HG02852 (cell line): ENCODE data around the gene PAOX.

Experiments
- ATAC-seq: cut with Tn5 transposase; IDR thresholded peaks from one replicate; pipeline ENCODE4 v1.9.1; 2021; ENCODE audit warnings: mild to moderate bottlenecking, moderate library complexity; ENCODE audit not compliant: unreplicated experiment

The PAOX gene

GRCh38 chr10:133379152-133379800, at the start of gene PAOX:
Gene PAOX, plus strand, starts transcription at chr10:133379262. Its CDS starts 55 bp downstream, at chr10:133379317.
- ATAC-seq = peak; percentile 58

DNA sequence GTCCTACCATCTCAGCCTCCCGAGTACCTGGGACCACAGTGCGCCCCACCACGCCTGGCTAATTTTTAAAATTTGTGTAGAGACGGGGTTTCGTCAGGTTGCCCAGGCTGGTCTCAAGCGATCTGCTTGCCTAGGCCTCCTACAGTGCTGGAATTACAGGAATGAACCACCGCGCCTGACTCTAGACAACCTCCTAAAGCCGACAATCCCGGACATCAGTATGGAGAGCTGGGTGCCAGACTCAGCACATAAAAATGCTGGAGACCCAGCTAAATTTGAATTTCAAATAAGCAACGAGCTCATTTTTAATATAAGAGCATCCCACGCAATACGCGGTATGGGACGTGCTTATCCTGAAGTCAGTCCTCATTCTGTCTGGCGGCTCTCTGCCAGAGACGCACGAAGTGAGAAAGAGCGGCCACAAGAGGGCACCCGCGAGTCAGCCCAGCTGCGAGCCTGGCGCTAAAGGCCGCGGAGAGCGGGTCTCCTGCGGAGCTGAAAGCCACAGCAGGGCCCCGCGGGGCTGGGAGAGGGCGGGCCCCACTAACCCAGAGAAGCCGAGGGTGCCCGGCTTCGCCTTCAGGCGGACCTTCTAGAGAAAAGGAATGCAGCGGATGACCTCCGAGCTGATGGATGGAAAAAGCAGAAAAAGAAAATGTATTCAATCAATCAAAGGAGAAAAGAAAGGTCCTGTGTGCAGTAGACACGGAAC, 49.4 kb upstream of the PAOX start:
- ATAC-seq = peak; percentile 81

DNA sequence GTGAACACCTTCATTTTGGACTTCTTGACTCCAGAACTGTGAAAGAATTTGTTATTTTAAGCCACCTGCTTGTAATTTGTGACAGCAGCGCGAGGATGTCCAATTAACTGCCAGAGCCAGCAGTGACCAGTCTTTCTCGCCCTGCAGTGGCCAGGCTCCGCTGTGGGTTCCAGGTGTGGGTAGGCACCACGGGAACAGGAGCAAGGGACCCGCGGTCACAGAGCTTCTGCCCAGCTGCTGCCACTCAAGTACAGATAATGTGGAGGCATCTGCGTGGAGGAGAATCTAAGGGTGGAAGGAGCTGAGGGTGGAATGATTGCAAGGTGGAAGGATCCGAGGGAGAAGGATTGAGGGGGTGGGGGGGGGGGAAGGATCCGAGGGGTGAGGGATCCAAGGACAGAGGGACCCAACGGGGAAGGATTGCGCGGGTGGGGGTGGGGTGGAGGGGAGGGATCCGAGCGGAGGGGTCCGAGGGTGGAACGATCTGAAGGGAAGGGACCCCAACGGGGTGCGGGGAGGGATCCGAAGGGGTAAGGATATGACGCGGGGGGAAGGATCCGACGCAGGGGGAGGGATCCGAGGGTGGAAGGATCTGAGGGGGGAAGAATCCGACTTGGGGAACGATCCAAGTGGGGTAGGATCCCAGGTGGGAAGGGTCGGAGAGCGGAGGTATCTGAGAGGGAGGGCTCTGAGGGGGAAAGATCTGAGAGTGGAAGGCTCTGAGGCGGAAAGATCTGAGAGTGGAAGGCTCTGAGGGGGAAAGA, 45.9 kb upstream of the PAOX start:
- no peak for ATAC-seq

DNA sequence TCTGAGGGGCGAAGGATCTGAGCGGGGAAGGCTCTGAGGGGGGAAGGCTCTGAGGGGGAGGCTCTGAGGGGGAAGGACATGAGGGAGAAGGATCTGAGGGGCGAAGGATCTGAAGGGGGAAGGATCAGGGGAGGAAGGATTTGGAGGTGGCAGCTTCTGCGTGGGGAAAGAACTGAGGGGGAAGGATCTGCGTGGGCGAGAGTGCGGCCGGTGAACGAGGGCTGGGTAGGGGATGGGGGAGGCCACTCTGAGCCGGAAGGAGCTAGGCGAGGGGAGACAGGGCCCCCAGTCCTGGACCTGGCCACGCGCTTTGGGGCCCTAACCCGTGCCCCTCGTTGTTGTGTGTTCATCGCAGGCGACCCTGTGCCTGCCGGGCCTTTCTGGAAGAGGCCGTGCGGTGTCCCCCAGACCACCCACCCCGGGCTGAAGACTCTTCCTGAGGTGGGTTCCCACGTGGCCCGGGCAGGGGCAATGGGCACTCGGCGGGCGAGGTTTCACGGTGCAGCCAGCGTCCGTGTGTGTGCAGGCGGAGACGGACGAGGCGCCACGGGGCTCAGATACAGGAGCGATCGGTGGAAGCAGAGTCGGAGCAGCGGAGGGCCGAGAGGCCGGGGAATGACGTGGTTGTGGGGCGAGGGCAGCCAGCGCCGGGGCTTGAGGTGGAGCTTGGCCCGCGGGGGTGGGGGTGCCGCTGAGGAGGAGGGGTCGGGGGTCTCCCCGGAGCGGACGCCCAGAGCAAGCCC, 44.4 kb upstream of the PAOX start:
- ATAC-seq = no peak

DNA sequence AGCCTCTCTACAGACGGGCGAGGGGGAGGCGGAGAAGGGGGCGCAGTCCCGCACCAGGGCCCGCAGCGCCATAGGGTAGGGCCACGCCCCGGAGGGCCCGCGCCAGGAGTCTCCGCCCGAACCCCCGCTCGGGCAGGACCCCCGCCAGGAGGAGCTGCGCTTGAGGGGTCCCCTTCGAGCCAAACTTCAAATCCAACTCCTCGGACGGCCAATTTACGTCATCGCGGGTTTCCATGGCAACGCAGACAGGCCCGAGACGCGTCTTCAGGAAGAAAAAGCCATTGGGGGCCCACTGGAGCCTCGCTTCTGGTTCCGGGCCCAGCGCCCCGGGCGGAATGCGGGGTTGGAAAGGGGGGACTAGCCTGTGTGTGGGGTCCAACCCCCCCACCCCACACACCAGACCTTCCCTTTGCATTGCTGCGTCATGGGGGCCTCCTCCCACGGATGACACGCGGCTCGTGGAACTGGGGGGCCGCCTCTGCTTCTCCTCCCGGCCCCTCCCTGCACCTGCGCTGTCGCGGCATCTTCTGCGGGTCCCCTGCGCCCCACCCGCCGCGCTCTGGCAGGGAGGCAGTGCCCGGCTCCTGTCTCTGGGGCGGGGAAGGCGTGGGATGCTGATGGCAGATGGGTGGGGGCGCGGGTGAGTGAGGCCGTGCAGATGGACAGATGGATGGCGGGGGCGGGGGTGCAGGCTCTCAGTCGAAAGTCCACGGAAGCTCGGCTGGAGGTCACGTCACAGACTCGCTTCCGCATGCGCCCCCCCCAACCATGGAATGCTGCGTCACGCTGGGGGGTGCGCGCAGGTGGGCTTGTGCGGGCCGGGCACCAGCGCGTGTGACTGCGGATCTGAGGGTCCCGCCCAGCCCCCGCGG, 43.6 kb upstream of the PAOX start:
- no peak for ATAC-seq

- ATAC-seq = no peak
These were observed 42.9 kb upstream of the PAOX start for GRCh38 chr10:133336118-133336576.

DNA sequence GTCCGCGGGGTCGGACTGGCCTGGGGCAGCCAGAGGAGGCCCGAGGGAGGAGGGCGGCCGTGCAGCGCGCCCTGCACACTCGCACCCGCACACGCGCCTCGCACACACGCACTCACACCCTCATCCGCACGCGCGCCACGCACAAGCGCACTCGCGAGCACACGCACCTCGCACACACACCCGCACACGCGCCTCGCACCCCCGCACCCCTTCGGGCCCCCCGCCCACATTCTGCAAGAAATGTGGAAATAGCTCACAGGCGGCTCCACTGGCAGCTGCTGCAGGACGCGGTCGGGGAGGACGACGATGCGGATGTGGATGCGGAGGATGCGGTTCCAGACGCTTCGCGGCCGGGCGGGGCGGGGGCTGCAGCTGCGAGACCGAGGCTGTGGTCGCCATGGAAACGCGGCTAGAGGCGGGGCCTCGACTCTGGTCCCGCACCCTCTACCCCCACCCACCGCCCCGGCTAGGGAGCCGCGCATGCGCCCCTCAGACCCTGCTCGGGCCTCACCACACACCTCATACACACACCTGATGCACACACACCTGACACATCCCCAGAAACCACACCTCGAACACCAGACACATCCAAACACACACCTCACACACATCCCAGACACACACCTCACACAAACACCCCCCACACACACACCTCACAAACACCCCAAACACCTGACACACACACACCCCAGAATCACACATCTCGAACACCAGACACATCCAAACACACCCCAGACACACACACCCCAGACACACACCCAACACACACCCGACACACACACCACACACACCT, 42.3 kb upstream of the PAOX start, which contains the start of gene CALY:
Gene CALY (minus strand): TSS at position 320 of the 793 bp plus-strand sequence. CDS start 7,907 bp downstream, outside the sequence.
- ATAC-seq = no peak

- no peak for ATAC-seq
These were observed 41.7 kb upstream of the PAOX start for GRCh38 chr10:133337370-133337725.

- ATAC-seq = no peak
These were observed 40.7 kb upstream of the PAOX start for GRCh38 chr10:133338080-133339071.

- no peak for ATAC-seq
These were observed 39.2 kb upstream of the PAOX start for GRCh38 chr10:133339708-133340380.

DNA sequence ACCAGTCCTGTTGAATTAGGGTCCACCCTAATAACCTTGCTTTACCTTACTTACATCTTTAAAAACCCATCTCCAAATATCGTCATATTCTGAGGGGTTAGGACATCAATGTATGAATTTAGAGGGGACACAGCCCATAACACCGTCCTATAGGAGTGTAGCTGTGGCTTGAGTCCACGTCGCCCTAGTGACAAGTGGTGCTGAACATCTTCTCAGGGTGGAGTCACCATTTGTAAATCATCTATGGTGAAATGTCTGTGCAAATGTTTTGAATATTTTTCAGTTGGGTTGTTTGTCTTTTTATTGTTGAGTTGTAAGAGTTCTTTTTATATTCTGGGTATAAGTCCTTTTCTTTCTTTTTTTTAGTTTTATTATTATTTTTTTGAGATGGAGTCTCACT, 37.1 kb upstream of the PAOX start:
- no peak for ATAC-seq

DNA sequence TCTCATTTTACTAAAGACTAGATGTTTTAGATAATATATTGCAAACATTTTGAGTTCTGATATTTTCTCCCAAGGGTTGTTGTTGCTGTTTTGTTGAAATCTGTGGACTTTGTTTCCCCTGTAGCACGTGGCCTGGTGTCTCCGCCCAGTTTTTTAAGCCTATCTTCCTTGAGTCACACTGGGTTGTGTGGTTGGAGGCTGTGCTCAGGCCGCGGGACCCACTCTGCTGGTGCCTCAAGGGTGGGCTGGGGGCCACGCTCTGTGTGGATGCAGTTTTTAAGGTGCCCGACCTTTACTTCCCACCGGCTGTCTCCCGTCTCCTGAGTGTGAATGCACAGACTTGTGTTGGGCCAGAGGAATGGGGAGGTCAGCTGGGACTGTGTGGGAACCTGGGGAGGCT, 36.1 kb upstream of the PAOX start:
- no peak for ATAC-seq

GRCh38 chr10:133343558-133343957, 35.5 kb upstream of the PAOX start:
- ATAC-seq = no peak

DNA sequence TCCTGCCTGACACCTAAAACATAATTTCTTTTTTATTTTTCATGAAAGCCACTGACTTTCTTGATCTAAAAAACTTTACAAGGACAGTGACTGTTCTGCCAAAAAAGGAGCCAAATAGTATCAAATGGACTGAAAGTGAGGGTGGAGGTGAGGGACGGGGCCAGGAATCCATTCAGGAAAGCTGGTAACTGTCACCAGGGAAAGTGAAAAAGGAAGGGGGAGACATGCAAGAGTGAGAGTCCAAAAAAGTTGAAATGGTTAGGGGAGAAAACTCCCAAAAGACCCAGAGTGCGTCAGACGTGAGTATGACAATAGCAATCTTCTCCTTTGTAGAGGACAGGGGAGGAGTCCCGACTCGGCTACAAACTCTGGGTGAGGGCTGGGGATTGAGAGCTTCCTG, 34.8 kb upstream of the PAOX start:
- ATAC-seq = no peak

- no peak for ATAC-seq
These were observed 32.6 kb upstream of the PAOX start for GRCh38 chr10:133346413-133346812.

DNA sequence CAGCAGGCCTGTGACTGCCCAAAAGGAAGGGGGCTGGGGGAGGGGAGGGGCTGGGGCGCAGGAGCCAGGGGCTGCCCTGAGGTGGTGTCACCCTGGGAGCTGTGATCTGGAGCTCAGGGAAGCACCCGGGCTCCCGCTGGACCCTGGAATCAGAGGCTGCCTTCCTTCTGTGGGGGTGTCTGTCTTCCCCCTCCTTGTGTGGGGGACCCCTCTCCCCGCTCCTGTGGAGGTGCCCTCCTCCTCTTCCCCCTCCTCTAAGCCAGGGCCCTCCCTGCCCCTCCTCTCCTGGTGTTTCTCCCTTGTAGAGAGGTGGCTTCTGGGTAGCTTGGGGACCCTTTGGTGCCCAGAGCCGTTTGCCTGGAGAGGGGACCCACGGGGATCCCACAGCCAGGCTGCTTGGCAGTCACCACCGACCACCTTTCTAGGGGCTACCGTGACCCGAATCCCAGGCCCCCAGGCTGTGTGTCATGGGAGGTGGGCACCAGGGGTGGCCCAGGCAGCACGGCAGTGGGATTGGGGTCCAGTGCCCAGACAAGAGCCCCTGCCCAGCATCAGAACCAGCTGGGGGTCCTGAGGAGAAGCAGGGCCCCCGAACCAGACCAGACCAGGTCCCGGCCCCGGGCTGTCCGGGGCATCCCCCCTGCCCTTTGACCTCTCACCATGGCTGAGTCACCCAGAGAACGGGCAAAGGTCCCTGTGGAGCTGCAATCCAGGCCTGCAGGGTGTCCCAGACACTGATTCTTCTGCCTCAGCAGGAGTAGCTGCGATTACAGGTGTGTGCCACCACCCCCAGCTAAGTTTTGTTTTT, 31.1 kb upstream of the PAOX start:
- no peak for ATAC-seq

GRCh38 chr10:133349160-133349568, 29.9 kb upstream of the PAOX start:
- ATAC-seq = no peak
